LNCaP clone FGC (cell line): Measurements from ENCODE around the gene LY86.

Experiments
- DNase-seq: peaks from one replicate; pipeline ENCODE4 v3.0.0-alpha.2; 2011; ENCODE audit warnings: low read depth
- H3K4me3 ChIP-seq: 2 replicates; pipeline ENCODE4 v1.5.1; 2011; ENCODE audit warnings: mild to moderate bottlenecking, low read depth, low read length, control low read depth
- CTCF ChIP-seq: IDR thresholded peaks from 2 replicates; pipeline ENCODE4 v1.5.1; 2012; ENCODE audit warnings: mild to moderate bottlenecking; ENCODE audit not compliant: control insufficient read depth, insufficient read depth; ENCODE audit errors: extremely low read depth

The LY86 gene

GRCh38 chr6:6682225-6682624 is 93.7 kb downstream of the LY86 start:
- H3K4me3 ChIP-seq: no peak overlapping the region
- no peak for DNase-seq
- no peak for TF ChIP-seq CTCF

- no peak for TF ChIP-seq CTCF
- no peak for DNase-seq
- H3K4me3 ChIP-seq: no peak overlapping the region
Observed at GRCh38 chr6:6683969-6684833, 95.7 kb downstream of the LY86 start.

- DNase-seq: no peak
Observed at GRCh38 chr6:6685249-6686040, 96.9 kb downstream of the LY86 start.

GRCh38 chr6:6686176-6686575 is 97.7 kb downstream of the LY86 start:
- no peak for TF ChIP-seq CTCF
- DNase-seq: no peak
- peak overlapping the region; percentile 51 for H3K4me3 ChIP-seq

More at GRCh38 chr6:6685249-6686040, 96.9 kb downstream of the LY86 start:
- no peak overlapping the region for H3K4me3 ChIP-seq
- TF ChIP-seq CTCF: no peak

- peak; percentile 96 for DNase-seq
- no peak for TF ChIP-seq CTCF
- H3K4me3 ChIP-seq: peak overlapping the region; percentile 51
Observed at GRCh38 chr6:6686748-6687601, 98.5 kb downstream of the LY86 start.

- peak; percentile 85 for DNase-seq
- no peak for TF ChIP-seq CTCF
- H3K4me3 ChIP-seq: peak overlapping the region; percentile 46
Observed at GRCh38 chr6:6688283-6688682, 99.8 kb downstream of the LY86 start.
